Measurements from ENCODE around the gene THRB. TPM values are rescaled to one million over a fixed set of nuclear protein-coding genes. Genes with fewer than 3 reads are reported as not detected.

Gene THRB
- polyA plus RNA-seq, 1 experiment = 0.83 TPM

- DNase-seq (ENCODE audit: low read depth) = no peak
- TF ChIP-seq, protein P1, sequence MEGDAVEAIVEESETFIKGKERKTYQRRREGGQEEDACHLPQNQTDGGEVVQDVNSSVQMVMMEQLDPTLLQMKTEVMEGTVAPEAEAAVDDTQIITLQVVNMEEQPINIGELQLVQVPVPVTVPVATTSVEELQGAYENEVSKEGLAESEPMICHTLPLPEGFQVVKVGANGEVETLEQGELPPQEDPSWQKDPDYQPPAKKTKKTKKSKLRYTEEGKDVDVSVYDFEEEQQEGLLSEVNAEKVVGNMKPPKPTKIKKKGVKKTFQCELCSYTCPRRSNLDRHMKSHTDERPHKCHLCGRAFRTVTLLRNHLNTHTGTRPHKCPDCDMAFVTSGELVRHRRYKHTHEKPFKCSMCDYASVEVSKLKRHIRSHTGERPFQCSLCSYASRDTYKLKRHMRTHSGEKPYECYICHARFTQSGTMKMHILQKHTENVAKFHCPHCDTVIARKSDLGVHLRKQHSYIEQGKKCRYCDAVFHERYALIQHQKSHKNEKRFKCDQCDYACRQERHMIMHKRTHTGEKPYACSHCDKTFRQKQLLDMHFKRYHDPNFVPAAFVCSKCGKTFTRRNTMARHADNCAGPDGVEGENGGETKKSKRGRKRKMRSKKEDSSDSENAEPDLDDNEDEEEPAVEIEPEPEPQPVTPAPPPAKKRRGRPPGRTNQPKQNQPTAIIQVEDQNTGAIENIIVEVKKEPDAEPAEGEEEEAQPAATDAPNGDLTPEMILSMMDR (IDR thresholded peaks at IDR 0.05; ENCODE audit: insufficient read depth, low read depth, low read length) = no peak
- H3K4me3 ChIP-seq (ENCODE audit: low read depth, low read length) = no peak overlapping the region
- no peaks in the 10 kb centered on the region for H3K36me3 ChIP-seq (ENCODE audit: control insufficient read depth, insufficient read depth, low read length)
- no peaks in the 10 kb centered on the region for H3K27me3 ChIP-seq (ENCODE audit: control insufficient read depth, insufficient read depth, low read length)
- POLR2A ChIA-PET = no interaction called here
- CTCF ChIA-PET = no interaction called here
These were observed 6.2 kb upstream of the THRB start for GRCh38 chr3:24500806-24501205.

DNA sequence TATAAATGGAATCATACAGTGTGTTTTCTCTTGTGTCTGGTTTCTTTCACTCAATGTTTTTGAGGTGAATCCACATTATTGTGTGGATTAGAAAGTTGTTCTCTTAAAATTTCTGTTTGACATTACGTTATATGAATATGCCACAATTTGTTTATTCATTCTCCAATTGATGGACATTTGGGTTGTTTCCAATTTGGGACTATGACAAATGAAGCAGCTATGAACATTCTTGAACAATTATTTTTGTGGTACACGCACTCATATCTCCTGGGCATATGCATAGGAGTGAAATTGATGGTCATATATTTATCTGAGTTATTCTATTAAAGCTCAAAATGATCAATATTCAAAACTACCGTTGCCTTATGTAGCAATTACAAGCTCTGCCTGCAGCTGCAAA, 5.3 kb upstream of the THRB start:
- H3K27me3 ChIP-seq (ENCODE audit: control insufficient read depth, insufficient read depth, low read length) = 0 out of 2 replicates have a peak, but pooled peaks cover 2% of the 10 kb centered on the region
- CTCF ChIA-PET = interaction anchor here (0.6 kb wide), 1 partner anchor 231 kb away, joined by 3 read pairs; no protein-coding TSS in a partner anchor
- POLR2A ChIA-PET = no interaction called here
- DNase-seq (ENCODE audit: low read depth) = no peak
- TF ChIP-seq, protein P1 (IDR thresholded peaks at IDR 0.05; ENCODE audit: insufficient read depth, low read depth, low read length) = no peak
- H3K4me3 ChIP-seq (ENCODE audit: low read depth, low read length) = no peak overlapping the region
- H3K36me3 ChIP-seq (ENCODE audit: control insufficient read depth, insufficient read depth, low read length) = no peaks in the 10 kb centered on the region

- Histone ChIP-seq H3K27me3 (ENCODE audit: control insufficient read depth, insufficient read depth, low read length) (peaks cover 7% of the 10 kb centered on the region; the same call in 1 of the 2 replicates), H3K4me3 (ENCODE audit: low read depth, low read length) (no peak overlapping the region), H3K36me3 (ENCODE audit: control insufficient read depth, insufficient read depth, low read length) (no peaks in the 10 kb centered on the region)
- ChIA-PET POLR2A (no interaction called here), CTCF (no interaction called here)
- no peak for DNase-seq (ENCODE audit: low read depth)
- TF ChIP-seq, protein P1 (IDR thresholded peaks at IDR 0.05; ENCODE audit: insufficient read depth, low read depth, low read length) = no peak
These were observed 4.1 kb upstream of the THRB start for GRCh38 chr3:24498796-24499195.

DNA sequence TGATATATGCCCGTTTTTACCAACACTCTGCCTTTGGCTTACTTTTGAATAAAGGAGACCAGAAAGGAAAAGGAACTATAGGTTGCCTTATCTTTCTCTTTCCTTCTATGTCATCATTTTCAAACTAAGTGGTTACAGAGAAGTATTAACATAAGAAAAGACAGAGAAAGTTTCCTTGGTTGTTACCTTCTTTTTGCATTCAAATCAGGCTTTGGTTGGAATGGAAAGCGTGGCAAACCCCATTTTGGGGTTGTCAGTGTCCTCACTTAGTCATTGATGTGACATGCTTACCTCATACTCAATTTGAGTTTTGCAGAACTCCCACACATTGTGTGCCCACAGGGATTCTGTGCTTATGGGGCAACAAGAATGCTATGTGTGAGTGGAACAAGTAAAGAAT, 3.7 kb upstream of the THRB start:
- ChIA-PET POLR2A (no interaction called here), CTCF (no interaction called here)
- peaks cover 8% of the 10 kb centered on the region for H3K27me3 ChIP-seq (ENCODE audit: control insufficient read depth, insufficient read depth, low read length)
- H3K36me3 ChIP-seq (ENCODE audit: control insufficient read depth, insufficient read depth, low read length) = no peaks in the 10 kb centered on the region
- H3K4me3 ChIP-seq (ENCODE audit: low read depth, low read length) = no peak overlapping the region
- DNase-seq (ENCODE audit: low read depth) = no peak
- TF ChIP-seq, protein P1 (IDR thresholded peaks at IDR 0.05; ENCODE audit: insufficient read depth, low read depth, low read length) = no peak

- Histone ChIP-seq H3K4me3 (ENCODE audit: low read depth, low read length) (no peak overlapping the region), H3K36me3 (ENCODE audit: control insufficient read depth, insufficient read depth, low read length) (no peaks in the 10 kb centered on the region), H3K27me3 (ENCODE audit: control insufficient read depth, insufficient read depth, low read length) (peaks cover 10% of the 10 kb centered on the region)
- ChIA-PET POLR2A (no interaction called here), CTCF (interaction anchor here (1.8 to 2.1 kb wide), 2 partner anchors 8 to 186 kb away, joined by 4 to 6 read pairs; no protein-coding TSS in a partner anchor)
- DNase-seq (ENCODE audit: low read depth) = no peak
- TF ChIP-seq, protein P1 (IDR thresholded peaks at IDR 0.05; ENCODE audit: insufficient read depth, low read depth, low read length) = no peak
These were observed 3.3 kb upstream of the THRB start for GRCh38 chr3:24497942-24498341.
